ENCODE measurements around the gene GP9. TPM values are rescaled to one million over a fixed set of nuclear protein-coding genes. Genes with fewer than 3 reads are reported as not detected.

GP9 gene
- total RNA-seq, 1 donor from 2014 or later: not detected

- no peak for DNase-seq
Observed at GRCh38 chr3:129070086-129070885, 9.7 kb downstream of the GP9 start.

GRCh38 chr3:129077222-129077621 is 16.6 kb downstream of the GP9 start:
- no peak for TF ChIP-seq CTCF (IDR thresholded peaks at IDR 0.05; ENCODE audit: partially characterized antibody, unreplicated experiment)
- Mint-ChIP-seq H3K4me1 (ENCODE audit: low read depth, unreplicated experiment) (no peaks in the 10 kb centered on the region), H3K4me3 (ENCODE audit: unreplicated experiment) (no peak overlapping the region), H3K27ac (ENCODE audit: unreplicated experiment) (peak overlapping the region; percentile 33), H3K36me3 (ENCODE audit: unreplicated experiment) (no peaks in the 10 kb centered on the region), H3K9me3 (ENCODE audit: unreplicated experiment) (peaks cover 4% of the 10 kb centered on the region), H3K27me3 (ENCODE audit: unreplicated experiment) (peaks cover 3% of the 10 kb centered on the region)
- no peak for DNase-seq

More at GRCh38 chr3:129070086-129070885, 9.7 kb downstream of the GP9 start:
- Mint-ChIP-seq H3K27ac (ENCODE audit: unreplicated experiment) (no peak overlapping the region), H3K4me1 (ENCODE audit: low read depth, unreplicated experiment) (no peaks in the 10 kb centered on the region), H3K36me3 (ENCODE audit: unreplicated experiment) (no peaks in the 10 kb centered on the region), H3K27me3 (ENCODE audit: unreplicated experiment) (peaks cover 7% of the 10 kb centered on the region), H3K9me3 (ENCODE audit: unreplicated experiment) (no peaks in the 10 kb centered on the region), H3K4me3 (ENCODE audit: unreplicated experiment) (no peak overlapping the region)
- TF ChIP-seq CTCF (IDR thresholded peaks at IDR 0.05; ENCODE audit: partially characterized antibody, unreplicated experiment): no peak

GRCh38 chr3:129078510-129078909 is 17.9 kb downstream of the GP9 start:
- no peak for DNase-seq
- Mint-ChIP-seq H3K4me3 (ENCODE audit: unreplicated experiment) (no peak overlapping the region), H3K27ac (ENCODE audit: unreplicated experiment) (no peak overlapping the region), H3K9me3 (ENCODE audit: unreplicated experiment) (peaks cover 4% of the 10 kb centered on the region), H3K36me3 (ENCODE audit: unreplicated experiment) (no peaks in the 10 kb centered on the region), H3K27me3 (ENCODE audit: unreplicated experiment) (no peaks in the 10 kb centered on the region), H3K4me1 (ENCODE audit: low read depth, unreplicated experiment) (no peaks in the 10 kb centered on the region)
- TF ChIP-seq CTCF (IDR thresholded peaks at IDR 0.05; ENCODE audit: partially characterized antibody, unreplicated experiment): no peak

GRCh38 chr3:129081503-129081902 is 20.9 kb downstream of the GP9 start:
- Mint-ChIP-seq H3K4me3 (ENCODE audit: unreplicated experiment) (no peak overlapping the region), H3K36me3 (ENCODE audit: unreplicated experiment) (no peaks in the 10 kb centered on the region), H3K9me3 (ENCODE audit: unreplicated experiment) (peaks cover 4% of the 10 kb centered on the region), H3K27me3 (ENCODE audit: unreplicated experiment) (peaks cover 2% of the 10 kb centered on the region), H3K4me1 (ENCODE audit: low read depth, unreplicated experiment) (no peaks in the 10 kb centered on the region), H3K27ac (ENCODE audit: unreplicated experiment) (no peak overlapping the region)
- no peak for DNase-seq
- no peak for TF ChIP-seq CTCF (IDR thresholded peaks at IDR 0.05; ENCODE audit: partially characterized antibody, unreplicated experiment)

GRCh38 chr3:129082026-129082425 is 21.4 kb downstream of the GP9 start:
- DNase-seq: no peak
- H3K4me3 Mint-ChIP-seq (ENCODE audit: unreplicated experiment): no peak overlapping the region
- no peak overlapping the region for H3K27ac Mint-ChIP-seq (ENCODE audit: unreplicated experiment)
- peaks cover 4% of the 10 kb centered on the region for H3K9me3 Mint-ChIP-seq (ENCODE audit: unreplicated experiment)
- no peak for TF ChIP-seq CTCF (IDR thresholded peaks at IDR 0.05; ENCODE audit: partially characterized antibody, unreplicated experiment)
- peaks cover 2% of the 10 kb centered on the region for H3K27me3 Mint-ChIP-seq (ENCODE audit: unreplicated experiment)
- no peaks in the 10 kb centered on the region for H3K4me1 Mint-ChIP-seq (ENCODE audit: low read depth, unreplicated experiment)
- H3K36me3 Mint-ChIP-seq (ENCODE audit: unreplicated experiment): no peaks in the 10 kb centered on the region
